Nephron progenitor cell (in vitro differentiated cells): Measurements from ENCODE around the gene FLVCR1.
"Not testable (repeated sequence)": the region's sequence is repeated elsewhere in the genome, so short reads cannot be mapped to it uniquely, and the experiment has no call there.

Experiments used
- DNase-seq: peaks from one replicate; pipeline ENCODE4 v3.0.0; 2021
- H3K27ac Mint-ChIP-seq: 2 replicates; pipeline ENCODE4 v1.8.0; 2021; ENCODE audit warnings: mild to moderate bottlenecking, moderate library complexity, mixed read lengths
- H3K27me3 Mint-ChIP-seq: 2 replicates; pipeline ENCODE4 v1.8.0; 2021; ENCODE audit warnings: mild to moderate bottlenecking, low read depth, mixed read lengths; ENCODE audit not compliant: poor library complexity
- H3K36me3 Mint-ChIP-seq: 2 replicates; pipeline ENCODE4 v1.8.0; 2021; ENCODE audit warnings: low read depth, mixed read lengths
- H3K4me1 Mint-ChIP-seq: 2 replicates; pipeline ENCODE4 v1.8.0; 2021; ENCODE audit warnings: mixed read lengths
- H3K4me3 Mint-ChIP-seq: 2 replicates; pipeline ENCODE4 v1.8.0; 2021; ENCODE audit warnings: mild to moderate bottlenecking, moderate library complexity, mixed read lengths
- H3K9me3 Mint-ChIP-seq: 2 replicates; pipeline ENCODE4 v1.8.0; 2021; ENCODE audit warnings: mild to moderate bottlenecking, moderate library complexity, mixed read lengths
- CTCF ChIP-seq: fragments of 200-600 bp; sonication (generic); IDR thresholded peaks from 2 replicates; pipeline ENCODE4 v1.5.0; 2021; ENCODE audit warnings: antibody characterized with exemption

The FLVCR1 gene

DNA sequence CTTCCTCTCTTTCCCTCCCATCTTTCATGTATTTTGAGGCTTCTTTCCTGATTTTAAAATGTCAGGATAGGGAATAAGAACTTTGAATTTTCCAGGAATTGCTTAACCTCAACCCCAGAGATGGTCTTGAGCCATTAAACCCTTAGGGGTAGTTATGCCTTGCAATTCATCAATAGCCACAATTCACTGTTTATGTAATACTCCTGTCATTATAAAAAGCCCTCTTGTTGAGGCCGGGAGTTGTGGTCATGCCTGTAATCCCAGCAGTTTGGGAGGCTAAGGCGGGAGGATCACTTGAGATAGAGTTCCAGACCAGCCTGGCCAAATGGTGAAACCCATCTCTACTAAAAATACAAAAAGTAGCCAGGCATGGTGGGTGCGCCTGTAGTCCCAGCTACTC lies 35.1 kb upstream of the FLVCR1 start:
- H3K4me1 Mint-ChIP-seq = peaks cover 5% of the 10 kb centered on the region
- peaks cover 8% of the 10 kb centered on the region for H3K27me3 Mint-ChIP-seq
- no peak for DNase-seq
- H3K27ac Mint-ChIP-seq = no peak overlapping the region
- H3K9me3 Mint-ChIP-seq = peaks cover 25% of the 10 kb centered on the region
- TF ChIP-seq CTCF = no peak
- H3K4me3 Mint-ChIP-seq = no peak overlapping the region
- peaks cover 13% of the 10 kb centered on the region for H3K36me3 Mint-ChIP-seq

GRCh38 chr1:212824201-212824600 lies 33.9 kb upstream of the FLVCR1 start:
- Mint-ChIP-seq H3K4me1 (peaks cover 5% of the 10 kb centered on the region), H3K27ac (no peak overlapping the region), H3K36me3 (peaks cover 13% of the 10 kb centered on the region), H3K9me3 (peaks cover 25% of the 10 kb centered on the region), H3K27me3 (peaks cover 3% of the 10 kb centered on the region), H3K4me3 (no peak overlapping the region)
- DNase-seq = no peak
- TF ChIP-seq CTCF = no peak

GRCh38 chr1:212825798-212826452 lies 32.1 kb upstream of the FLVCR1 start:
- Mint-ChIP-seq H3K9me3 (peaks cover 25% of the 10 kb centered on the region), H3K4me1 (peaks cover 5% of the 10 kb centered on the region), H3K27me3 (peaks cover 3% of the 10 kb centered on the region), H3K36me3 (peaks cover 13% of the 10 kb centered on the region), H3K27ac (no peak overlapping the region), H3K4me3 (no peak overlapping the region)
- TF ChIP-seq CTCF = no peak
- DNase-seq = no peak

- H3K4me3 Mint-ChIP-seq = no peak overlapping the region
- H3K27me3 Mint-ChIP-seq = peaks cover 3% of the 10 kb centered on the region
- peaks cover 25% of the 10 kb centered on the region for H3K9me3 Mint-ChIP-seq
- no peak for TF ChIP-seq CTCF
- no peak overlapping the region for H3K27ac Mint-ChIP-seq
- H3K36me3 Mint-ChIP-seq = peaks cover 13% of the 10 kb centered on the region
- H3K4me1 Mint-ChIP-seq = peaks cover 5% of the 10 kb centered on the region
- DNase-seq = no peak
Observed at GRCh38 chr1:212827171-212827776, 30.8 kb upstream of the FLVCR1 start.

- TF ChIP-seq CTCF = no peak
- peaks cover 25% of the 10 kb centered on the region for H3K9me3 Mint-ChIP-seq
- H3K4me3 Mint-ChIP-seq = no peak overlapping the region
- H3K4me1 Mint-ChIP-seq = peaks cover 5% of the 10 kb centered on the region
- no peak for DNase-seq
- H3K27me3 Mint-ChIP-seq = peaks cover 3% of the 10 kb centered on the region
- H3K27ac Mint-ChIP-seq = no peak overlapping the region
- H3K36me3 Mint-ChIP-seq = peaks cover 13% of the 10 kb centered on the region
Observed at GRCh38 chr1:212827831-212828278, 30.2 kb upstream of the FLVCR1 start.

- DNase-seq = no peak
- Mint-ChIP-seq H3K27me3 (peaks cover 3% of the 10 kb centered on the region), H3K27ac (no peak overlapping the region), H3K9me3 (peaks cover 25% of the 10 kb centered on the region), H3K36me3 (peaks cover 13% of the 10 kb centered on the region), H3K4me3 (no peak overlapping the region), H3K4me1 (peaks cover 5% of the 10 kb centered on the region)
- no peak for TF ChIP-seq CTCF
Observed at GRCh38 chr1:212828395-212828794, 29.7 kb upstream of the FLVCR1 start.

- not testable (repeated sequence) for H3K27ac Mint-ChIP-seq, H3K36me3 Mint-ChIP-seq, H3K9me3 Mint-ChIP-seq, H3K27me3 Mint-ChIP-seq, DNase-seq, H3K4me1 Mint-ChIP-seq, H3K4me3 Mint-ChIP-seq
Observed at GRCh38 chr1:212833211-212834207, 24.6 kb upstream of the FLVCR1 start.
